Activated CD4-positive, alpha-beta memory T cell treated with anti-CD3 and anti-CD28 coated beads for 36 hours (primary cell): ENCODE results near the gene GLIS2. TPM values are rescaled to one million over a fixed set of nuclear protein-coding genes. Genes with fewer than 3 reads are reported as not detected.

Experiments
- CTCF ChIA-PET: fragments of 350-600 bp; sonication (Branson Sonifier 250); formaldehyde crosslinking; loops from one replicate; lab custom pipeline; 2021; ENCODE audit warnings: antibody characterized with exemption, inconsistent platforms; lab: Charles Lee
- POLR2A ChIA-PET: fragments of 350-600 bp; sonication (Branson Sonifier 250); formaldehyde crosslinking; loops from one replicate; lab custom pipeline; 2021; ENCODE audit warnings: antibody characterized with exemption; lab: Charles Lee
- DNase-seq: peaks from one replicate; pipeline ENCODE4 v3.0.0-alpha.2; 2020
- H3K27ac Mint-ChIP-seq: one replicate; pipeline ENCODE4 v1.8.0; 2021; ENCODE audit warnings: mixed read lengths
- H3K27me3 Mint-ChIP-seq: one replicate; pipeline ENCODE4 v1.8.0; 2021; ENCODE audit warnings: mixed read lengths
- H3K36me3 Mint-ChIP-seq: one replicate; pipeline ENCODE4 v1.8.0; 2021; ENCODE audit warnings: mixed read lengths
- H3K4me1 Mint-ChIP-seq: one replicate; pipeline ENCODE4 v1.8.0; 2021; ENCODE audit warnings: low read depth, mixed read lengths
- H3K4me3 Mint-ChIP-seq: one replicate; pipeline ENCODE4 v1.8.0; 2021; ENCODE audit warnings: mild to moderate bottlenecking, mixed read lengths
- H3K9me3 Mint-ChIP-seq: one replicate; pipeline ENCODE4 v1.8.0; 2021; ENCODE audit warnings: mixed read lengths
- intact Hi-C: fragments of 100-400 bp; cut with micrococcal nuclease; formaldehyde crosslinking; loops from one replicate; pipeline ENCODE4 v1.15.1; 2023
- total RNA-seq, 2 experiments: library from RNA; stranded (reverse); gene quantifications; one replicate each; pipeline ENCODE4 v1.2.3, GENCODE V29; 2021

GLIS2 gene
- total RNA-seq, 2 experiments from 2014 or later: 0.52 to 0.68 TPM

GRCh38 chr16:4280625-4281024 lies 35.2 kb upstream of the GLIS2 start:
- Mint-ChIP-seq H3K9me3 (no peaks in the 10 kb centered on the region), H3K27me3 (peaks cover 5% of the 10 kb centered on the region), H3K4me3 (no peak overlapping the region), H3K4me1 (no peaks in the 10 kb centered on the region), H3K27ac (no peak overlapping the region), H3K36me3 (no peaks in the 10 kb centered on the region)
- POLR2A ChIA-PET: no interaction called here
- CTCF ChIA-PET: no interaction called here
- no peak for DNase-seq
- intact Hi-C loops: no loop called here

GRCh38 chr16:4283441-4283840 lies 32.4 kb upstream of the GLIS2 start:
- CTCF ChIA-PET: interaction anchor here (0.9 to 1.4 kb wide), 5 partner anchors 10 to 46 kb away, joined by 3 to 8 read pairs (median 4); no protein-coding TSS in a partner anchor
- Mint-ChIP-seq H3K27me3 (peaks cover 6% of the 10 kb centered on the region), H3K9me3 (no peaks in the 10 kb centered on the region), H3K4me3 (no peak overlapping the region), H3K4me1 (peaks cover 5% of the 10 kb centered on the region), H3K36me3 (no peaks in the 10 kb centered on the region), H3K27ac (no peak overlapping the region)
- DNase-seq: no peak
- intact Hi-C loops: no loop called here
- POLR2A ChIA-PET: no interaction called here

- no peak overlapping the region for H3K27ac Mint-ChIP-seq
- ChIA-PET POLR2A (no interaction called here), CTCF (interaction anchor here (0.9 to 1.4 kb wide), 6 partner anchors 10 to 46 kb away, joined by 3 to 8 read pairs (median 4); no protein-coding TSS in a partner anchor)
- no peaks in the 10 kb centered on the region for H3K36me3 Mint-ChIP-seq
- H3K4me1 Mint-ChIP-seq: peaks cover 5% of the 10 kb centered on the region
- DNase-seq: no peak
- intact Hi-C loops: no loop called here
- no peak overlapping the region for H3K4me3 Mint-ChIP-seq
- H3K9me3 Mint-ChIP-seq: no peaks in the 10 kb centered on the region
- peaks cover 6% of the 10 kb centered on the region for H3K27me3 Mint-ChIP-seq
Measured at GRCh38 chr16:4283939-4284338, 31.9 kb upstream of the GLIS2 start.

GRCh38 chr16:4285167-4285566 lies 30.7 kb upstream of the GLIS2 start:
- POLR2A ChIA-PET: interaction anchor here (0.6 kb wide), 1 partner anchor 175 kb away, joined by 5 read pairs; no protein-coding TSS in a partner anchor

GRCh38 chr16:4288148-4288921 lies 27.5 kb upstream of the GLIS2 start:
- no peaks in the 10 kb centered on the region for H3K36me3 Mint-ChIP-seq

More at GRCh38 chr16:4285167-4285566, 30.7 kb upstream of the GLIS2 start:
- no peak for DNase-seq
- Mint-ChIP-seq H3K4me1 (peaks cover 5% of the 10 kb centered on the region), H3K27ac (no peak overlapping the region), H3K27me3 (peaks cover 6% of the 10 kb centered on the region), H3K9me3 (no peaks in the 10 kb centered on the region), H3K36me3 (no peaks in the 10 kb centered on the region), H3K4me3 (no peak overlapping the region)
- CTCF ChIA-PET: interaction anchor here (1.0 to 1.1 kb wide), 2 partner anchors 13 to 45 kb away, joined by 3 read pairs; no protein-coding TSS in a partner anchor
- intact Hi-C loops: no loop called here

GRCh38 chr16:4290236-4290830 lies 25.5 kb upstream of the GLIS2 start:
- Mint-ChIP-seq H3K27me3 (peaks cover 6% of the 10 kb centered on the region), H3K27ac (no peak overlapping the region), H3K9me3 (no peaks in the 10 kb centered on the region), H3K36me3 (no peaks in the 10 kb centered on the region), H3K4me1 (peaks cover 5% of the 10 kb centered on the region), H3K4me3 (no peak overlapping the region)
- DNase-seq: no peak
- intact Hi-C loops: no loop called here
- ChIA-PET POLR2A (interaction anchor here (0.6 kb wide), 1 partner anchor 12 kb away, joined by 3 read pairs; no protein-coding TSS in a partner anchor), CTCF (interaction anchor here (0.7 to 2.0 kb wide), 4 partner anchors 21 to 40 kb away, joined by 4 to 6 read pairs (median 5); no protein-coding TSS in a partner anchor)

More at GRCh38 chr16:4288148-4288921, 27.5 kb upstream of the GLIS2 start:
- H3K4me3 Mint-ChIP-seq: no peak overlapping the region
- peaks cover 5% of the 10 kb centered on the region for H3K4me1 Mint-ChIP-seq
- H3K9me3 Mint-ChIP-seq: no peaks in the 10 kb centered on the region
- ChIA-PET POLR2A (interaction anchor here (1.0 to 1.1 kb wide), 2 partner anchors 18 to 85 kb away, joined by 3 read pairs; no protein-coding TSS in a partner anchor), CTCF (interaction anchor here (0.6 to 2.4 kb wide), 18 partner anchors 10 to 115 kb away, joined by 3 to 28 read pairs (median 4); no protein-coding TSS in a partner anchor)
- DNase-seq: peak; percentile 82
- intact Hi-C loops: loop anchor here (1.0 kb wide), 1 partner anchor 42 kb away; no protein-coding TSS in a partner anchor
- H3K27ac Mint-ChIP-seq: no peak overlapping the region
- peaks cover 10% of the 10 kb centered on the region for H3K27me3 Mint-ChIP-seq

GRCh38 chr16:4291699-4292098 lies 24.2 kb upstream of the GLIS2 start:
- POLR2A ChIA-PET: no interaction called here
- intact Hi-C loops: no loop called here
- Mint-ChIP-seq H3K27ac (no peak overlapping the region), H3K36me3 (no peaks in the 10 kb centered on the region), H3K9me3 (no peaks in the 10 kb centered on the region), H3K4me1 (peaks cover 5% of the 10 kb centered on the region), H3K4me3 (no peak overlapping the region), H3K27me3 (peaks cover 6% of the 10 kb centered on the region)
- CTCF ChIA-PET: interaction anchor here (2.0 kb wide), 1 partner anchor 36 kb away, joined by 4 read pairs; no protein-coding TSS in a partner anchor
- no peak for DNase-seq

DNA sequence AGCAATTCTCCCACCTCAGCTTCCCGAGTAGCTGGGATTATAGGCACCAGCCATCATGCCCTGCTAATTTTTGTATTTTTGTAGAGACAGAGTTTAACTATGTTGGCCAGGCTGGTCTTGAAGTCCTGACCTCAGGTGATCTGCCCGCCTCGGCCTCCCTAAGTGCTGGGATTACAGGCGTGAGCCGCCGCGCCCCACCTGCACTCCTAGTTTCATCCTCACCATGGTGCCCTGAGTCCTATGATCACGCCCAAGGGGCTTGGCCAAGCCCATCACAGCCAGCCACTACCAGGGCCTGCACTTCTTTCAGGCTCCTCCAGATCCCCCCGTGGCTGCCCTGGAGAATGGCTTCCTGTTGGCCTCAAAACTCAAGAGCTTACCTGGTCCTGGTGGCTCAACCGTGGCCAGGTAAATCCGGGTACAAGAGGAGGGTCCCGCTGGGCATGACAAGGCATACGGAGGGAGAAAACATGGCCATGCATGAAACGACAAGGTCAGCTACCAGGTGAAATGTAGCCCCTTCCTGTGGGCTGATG lies 22.6 kb upstream of the GLIS2 start:
- H3K4me3 Mint-ChIP-seq: no peak overlapping the region
- no peaks in the 10 kb centered on the region for H3K9me3 Mint-ChIP-seq
- POLR2A ChIA-PET: no interaction called here
- H3K27ac Mint-ChIP-seq: no peak overlapping the region
- H3K4me1 Mint-ChIP-seq: peaks cover under 1% of the 10 kb centered on the region
- H3K36me3 Mint-ChIP-seq: no peaks in the 10 kb centered on the region
- intact Hi-C loops: no loop called here
- CTCF ChIA-PET: interaction anchor here (1.0 to 1.6 kb wide), 3 partner anchors 10 to 39 kb away, joined by 3 read pairs; no protein-coding TSS in a partner anchor
- DNase-seq: no peak
- peaks cover 4% of the 10 kb centered on the region for H3K27me3 Mint-ChIP-seq

- Mint-ChIP-seq H3K36me3 (no peaks in the 10 kb centered on the region), H3K4me1 (no peaks in the 10 kb centered on the region), H3K27me3 (peaks cover 4% of the 10 kb centered on the region), H3K27ac (no peak overlapping the region), H3K9me3 (no peaks in the 10 kb centered on the region), H3K4me3 (no peak overlapping the region)
- ChIA-PET CTCF (interaction anchor here (1.0 to 1.6 kb wide), 3 partner anchors 11 to 40 kb away, joined by 3 read pairs; no protein-coding TSS in a partner anchor), POLR2A (no interaction called here)
- DNase-seq: no peak
- intact Hi-C loops: no loop called here
Measured at GRCh38 chr16:4293822-4294457, 21.9 kb upstream of the GLIS2 start.

GRCh38 chr16:4295581-4295980 lies 20.3 kb upstream of the GLIS2 start:
- Mint-ChIP-seq H3K9me3 (no peaks in the 10 kb centered on the region), H3K27me3 (peaks cover 4% of the 10 kb centered on the region), H3K36me3 (no peaks in the 10 kb centered on the region), H3K4me3 (no peak overlapping the region), H3K4me1 (no peaks in the 10 kb centered on the region), H3K27ac (no peak overlapping the region)
- ChIA-PET CTCF (no interaction called here), POLR2A (no interaction called here)
- intact Hi-C loops: no loop called here
- DNase-seq: no peak

- Mint-ChIP-seq H3K9me3 (no peaks in the 10 kb centered on the region), H3K27me3 (no peaks in the 10 kb centered on the region), H3K4me1 (no peaks in the 10 kb centered on the region), H3K4me3 (no peak overlapping the region), H3K36me3 (peaks cover 3% of the 10 kb centered on the region), H3K27ac (no peak overlapping the region)
- DNase-seq: no peak
- POLR2A ChIA-PET: interaction anchor here (1.4 kb wide), 1 partner anchor 10 kb away, joined by 3 read pairs; no protein-coding TSS in a partner anchor
- CTCF ChIA-PET: interaction anchor here (0.8 to 2.0 kb wide), 6 partner anchors 9 to 43 kb away, joined by 3 to 7 read pairs (median 4); no protein-coding TSS in a partner anchor
- intact Hi-C loops: no loop called here
Measured at GRCh38 chr16:4297480-4297879, 18.4 kb upstream of the GLIS2 start.
